Activated naive CD8-positive, alpha-beta T cell treated with anti-CD3 and anti-CD28 coated beads, Interleukin-2, amount 10 ng/mL, durations not matched to agents 7 days and 5 days (primary cell): ENCODE data around the gene METTL25B. TPM values are rescaled to one million over a fixed set of nuclear protein-coding genes. Genes with fewer than 3 reads are reported as not detected.

Experiments used
- ATAC-seq: fragments of 150-1000 bp; cut with Tn5 transposase; one replicate; pipeline ENCODE4 v1.10.0; 2021; ENCODE audit warnings: low read depth, moderate library complexity
- POLR2A ChIA-PET: fragments of 350-600 bp; sonication (Branson Sonifier 250); formaldehyde crosslinking; loops from one replicate; lab custom pipeline; 2021; ENCODE audit warnings: antibody characterized with exemption; lab: Charles Lee
- DNase-seq: peaks from one replicate; pipeline ENCODE4 v3.0.0; 2021
- H3K27ac Mint-ChIP-seq: one replicate; pipeline ENCODE4 v1.8.0; 2022; ENCODE audit warnings: mild to moderate bottlenecking, mixed read lengths
- H3K27me3 Mint-ChIP-seq: one replicate; pipeline ENCODE4 v1.8.0; 2022; ENCODE audit warnings: mild to moderate bottlenecking, moderate library complexity, mixed read lengths
- H3K36me3 Mint-ChIP-seq: one replicate; pipeline ENCODE4 v1.8.0; 2021; ENCODE audit warnings: mild to moderate bottlenecking, mixed read lengths
- H3K4me1 Mint-ChIP-seq: one replicate; pipeline ENCODE4 v1.8.0; 2021; ENCODE audit warnings: mixed read lengths
- H3K4me3 Mint-ChIP-seq: one replicate; pipeline ENCODE4 v1.8.0; 2022; ENCODE audit warnings: mild to moderate bottlenecking, moderate library complexity, mixed read lengths
- H3K9me3 Mint-ChIP-seq: one replicate; pipeline ENCODE4 v1.8.0; 2021; ENCODE audit warnings: mixed read lengths
- total RNA-seq, 2 experiments: library from RNA; stranded (reverse); gene quantifications; one replicate each; pipeline ENCODE4 v1.2.3, GENCODE V29; 2021

The METTL25B gene
- total RNA-seq, 2 experiments from 2014 or later, result 34.6 to 35.1 TPM

- no peak for ATAC-seq
- no peaks in the 10 kb centered on the region for H3K27me3 Mint-ChIP-seq
- H3K36me3 Mint-ChIP-seq, result peaks cover 14% of the 10 kb centered on the region
- H3K9me3 Mint-ChIP-seq, result no peaks in the 10 kb centered on the region
- H3K4me3 Mint-ChIP-seq, result no peak overlapping the region
- DNase-seq, result no peak
- POLR2A ChIA-PET, result interaction anchor here (0.6 to 1.0 kb wide), 2 partner anchors 25 to 51 kb away, joined by 3 read pairs; partner anchors contain the start of gene HDGF
- no peak overlapping the region for H3K27ac Mint-ChIP-seq
- H3K4me1 Mint-ChIP-seq, result peaks cover 37% of the 10 kb centered on the region
Measured at GRCh38 chr1:156776942-156777341, 48.7 kb downstream of the METTL25B start.

- Mint-ChIP-seq H3K27me3 (no peaks in the 10 kb centered on the region), H3K36me3 (peaks cover 14% of the 10 kb centered on the region), H3K4me3 (no peak overlapping the region), H3K27ac (peak overlapping the region; percentile 19), H3K9me3 (no peaks in the 10 kb centered on the region), H3K4me1 (peaks cover 35% of the 10 kb centered on the region)
- POLR2A ChIA-PET, result interaction anchor here (0.6 kb wide), 1 partner anchor 51 kb away, joined by 3 read pairs; no protein-coding TSS in a partner anchor
- DNase-seq, result no peak
- no peak for ATAC-seq
Measured at GRCh38 chr1:156777573-156777972, 49.3 kb downstream of the METTL25B start.

- Mint-ChIP-seq H3K36me3 (peaks cover 19% of the 10 kb centered on the region), H3K27ac (no peak overlapping the region), H3K4me3 (no peak overlapping the region), H3K9me3 (no peaks in the 10 kb centered on the region), H3K27me3 (no peaks in the 10 kb centered on the region), H3K4me1 (peaks cover 27% of the 10 kb centered on the region)
- DNase-seq (no peak), ATAC-seq (no peak)
- POLR2A ChIA-PET, result interaction anchor here (1.0 kb wide), 1 partner anchor 9 kb away, joined by 4 read pairs; no protein-coding TSS in a partner anchor
Measured at GRCh38 chr1:156781585-156782186, 53.4 kb downstream of the METTL25B start.

- Mint-ChIP-seq H3K4me1 (peaks cover 16% of the 10 kb centered on the region), H3K27ac (no peak overlapping the region), H3K9me3 (no peaks in the 10 kb centered on the region), H3K4me3 (no peak overlapping the region), H3K27me3 (no peaks in the 10 kb centered on the region), H3K36me3 (peaks cover 23% of the 10 kb centered on the region)
- ATAC-seq, result no peak
- POLR2A ChIA-PET, result interaction anchor here (0.6 kb wide), 1 partner anchor 75 kb away, joined by 3 read pairs; the partner anchor contains the start of gene NTRK1
- DNase-seq, result no peak
Measured at GRCh38 chr1:156785458-156785857, 57.2 kb downstream of the METTL25B start.

Other genes with a start within 250 kb of the METTL25B start
- gene MEF2D, start 227.7 kb upstream of the METTL25B start, total RNA-seq, result 10 to 100 TPM; 52.4 to 54.4 TPM
- gene IQGAP3, start 155.9 kb upstream of the METTL25B start, total RNA-seq, result 10 to 100 TPM; 26.1 to 30.3 TPM
- 10 to 100 TPM; 22.7 to 24.1 TPM for gene TTC24, start 148.7 kb upstream of the METTL25B start, total RNA-seq
- 10 to 100 TPM; 53.8 TPM for gene NAXE, start 136.7 kb upstream of the METTL25B start, total RNA-seq
- gene GPATCH4, start 127.0 kb upstream of the METTL25B start, total RNA-seq, result 10 to 100 TPM; 29.7 to 31.1 TPM
- under 1 TPM in 1 of 2 experiments, not detected in 1; 0.17 TPM for gene HAPLN2, start 109.1 kb upstream of the METTL25B start, total RNA-seq
- not detected for gene BCAN, start 86.4 kb upstream of the METTL25B start, total RNA-seq
- not detected for gene NES, start 51.1 kb upstream of the METTL25B start, total RNA-seq
- under 1 TPM; 0.68 to 0.80 TPM for gene CRABP2, start 22.9 kb upstream of the METTL25B start, total RNA-seq
- 10 to 100 TPM; 44.1 to 47.1 TPM for gene ISG20L2, start 297 bp downstream of the METTL25B start, total RNA-seq
- 10 to 100 TPM; 45.0 to 51.1 TPM for gene MRPL24, start 12.6 kb downstream of the METTL25B start, total RNA-seq
- 100 to 1,000 TPM; 186 to 196 TPM for gene HDGF, start 23.2 kb downstream of the METTL25B start, total RNA-seq
- 10 to 100 TPM; 65.7 to 76.0 TPM for gene PRCC, start 39.1 kb downstream of the METTL25B start, total RNA-seq
- 10 to 100 TPM; 86.0 to 89.2 TPM for gene SH2D2A, start 88.4 kb downstream of the METTL25B start, total RNA-seq
- gene INSRR, start 130.6 kb downstream of the METTL25B start, total RNA-seq, result under 1 TPM; 0.47 to 0.48 TPM
- 10 to 100 TPM; 13.7 to 13.9 TPM for gene NTRK1, start 132.4 kb downstream of the METTL25B start, total RNA-seq
- gene PEAR1, start 165.2 kb downstream of the METTL25B start, total RNA-seq, result under 1 TPM; 0.28 TPM
- not detected for gene LRRC71, start 192.2 kb downstream of the METTL25B start, total RNA-seq